ENCODE measurements around the gene BTBD16.

The BTBD16 gene

GRCh38 chr10:122248356-122249302, 22.5 kb upstream of the BTBD16 start:
- no peak for DNase-seq (ENCODE audit: low read depth)

GRCh38 chr10:122249303-122249850, 21.7 kb upstream of the BTBD16 start:
- DNase-seq (ENCODE audit: low read depth): no peak

GRCh38 chr10:122249991-122250750, 20.9 kb upstream of the BTBD16 start:
- DNase-seq (ENCODE audit: low read depth): no peak

- no peak for DNase-seq (ENCODE audit: low read depth)
These were observed 19.4 kb upstream of the BTBD16 start for GRCh38 chr10:122251459-122252255.

- DNase-seq (ENCODE audit: low read depth): no peak
These were observed 18.3 kb upstream of the BTBD16 start for GRCh38 chr10:122252805-122253204.

GRCh38 chr10:122253605-122254004, 17.5 kb upstream of the BTBD16 start:
- DNase-seq (ENCODE audit: low read depth): no peak

GRCh38 chr10:122254831-122255230, 16.3 kb upstream of the BTBD16 start:
- DNase-seq (ENCODE audit: low read depth): no peak

GRCh38 chr10:122255509-122256301, 15.4 kb upstream of the BTBD16 start:
- no peak for DNase-seq (ENCODE audit: low read depth)

GRCh38 chr10:122257041-122257440, 14.1 kb upstream of the BTBD16 start:
- no peak for DNase-seq (ENCODE audit: low read depth)

- DNase-seq (ENCODE audit: low read depth): no peak
These were observed 12.7 kb upstream of the BTBD16 start for GRCh38 chr10:122258136-122259074.

- no peak for DNase-seq (ENCODE audit: low read depth)
These were observed 12.0 kb upstream of the BTBD16 start for GRCh38 chr10:122259075-122259466.

- no peak for DNase-seq (ENCODE audit: low read depth)
These were observed 9.5 kb upstream of the BTBD16 start for GRCh38 chr10:122261584-122261983.

GRCh38 chr10:122263971-122264370, 7.1 kb upstream of the BTBD16 start:
- peak; percentile 70 for DNase-seq (ENCODE audit: low read depth)

- DNase-seq (ENCODE audit: low read depth): no peak
These were observed 6.7 kb upstream of the BTBD16 start for GRCh38 chr10:122264436-122264835.

GRCh38 chr10:122264931-122265330, 6.2 kb upstream of the BTBD16 start:
- DNase-seq (ENCODE audit: low read depth): no peak

GRCh38 chr10:122265896-122266295, 5.2 kb upstream of the BTBD16 start:
- no peak for DNase-seq (ENCODE audit: low read depth)

GRCh38 chr10:122267849-122268737, 3.0 kb upstream of the BTBD16 start:
- DNase-seq (ENCODE audit: low read depth): no peak

GRCh38 chr10:122269059-122269687, 1.9 kb upstream of the BTBD16 start:
- DNase-seq (ENCODE audit: low read depth): no peak

Data from HS-5 (cell line).